IMR-90 (cell line): ENCODE data around the gene NT5DC1.

ENCODE experiments used
- BHLHE40 ChIP-seq: fragments of 150-350 bp; IDR thresholded peaks from 2 replicates; pipeline ENCODE4 v1.6.1; 2016; ENCODE audit warnings: mild to moderate bottlenecking, low read depth, low read length
- CEBPB ChIP-seq: IDR thresholded peaks from 2 replicates; pipeline ENCODE4 v1.6.1; 2012; ENCODE audit warnings: low read depth, low read length, improper control_type of control experiment
- FOS ChIP-seq: fragments of 150-350 bp; IDR thresholded peaks from 2 replicates; pipeline ENCODE4 v1.6.1; 2016; ENCODE audit warnings: low read depth, low read length
- MAFK ChIP-seq: IDR thresholded peaks from 2 replicates; pipeline ENCODE4 v1.6.1; 2012; ENCODE audit warnings: low read depth, low read length, improper control_type of control experiment
- NFE2L2 ChIP-seq: fragments of 150-350 bp; IDR thresholded peaks from 2 replicates; pipeline ENCODE4 v1.6.1; 2016; ENCODE audit warnings: low read depth, mild to moderate bottlenecking, low read length
- POLR2A ChIP-seq: IDR thresholded peaks from 2 replicates; pipeline ENCODE4 v1.6.1; 2012; ENCODE audit warnings: mild to moderate bottlenecking, low read depth, low read length
- RAD21 ChIP-seq: IDR thresholded peaks from 2 replicates; pipeline ENCODE4 v1.6.1; 2012; ENCODE audit warnings: low read length, improper control_type of control experiment
- RCOR1 ChIP-seq: IDR thresholded peaks from 2 replicates; pipeline ENCODE4 v1.6.1; 2012; ENCODE audit warnings: mild to moderate bottlenecking, low read length, improper control_type of control experiment; ENCODE audit not compliant: insufficient replicate concordance
- TF ChIP-seq, protein P1 (sequence below): conservative IDR thresholded peaks from 2 replicates; pipeline ENCODE4 v1.5.1; 2012; ENCODE audit warnings: mild to moderate bottlenecking, low read depth, low read length, improper control_type of control experiment
- TF ChIP-seq, protein P2 (sequence below): fragments of 150-350 bp; IDR thresholded peaks from 2 replicates; pipeline ENCODE4 v1.6.1; 2017; ENCODE audit warnings: mild to moderate bottlenecking, antibody characterized with exemption, low read length, low read depth

DNA sequence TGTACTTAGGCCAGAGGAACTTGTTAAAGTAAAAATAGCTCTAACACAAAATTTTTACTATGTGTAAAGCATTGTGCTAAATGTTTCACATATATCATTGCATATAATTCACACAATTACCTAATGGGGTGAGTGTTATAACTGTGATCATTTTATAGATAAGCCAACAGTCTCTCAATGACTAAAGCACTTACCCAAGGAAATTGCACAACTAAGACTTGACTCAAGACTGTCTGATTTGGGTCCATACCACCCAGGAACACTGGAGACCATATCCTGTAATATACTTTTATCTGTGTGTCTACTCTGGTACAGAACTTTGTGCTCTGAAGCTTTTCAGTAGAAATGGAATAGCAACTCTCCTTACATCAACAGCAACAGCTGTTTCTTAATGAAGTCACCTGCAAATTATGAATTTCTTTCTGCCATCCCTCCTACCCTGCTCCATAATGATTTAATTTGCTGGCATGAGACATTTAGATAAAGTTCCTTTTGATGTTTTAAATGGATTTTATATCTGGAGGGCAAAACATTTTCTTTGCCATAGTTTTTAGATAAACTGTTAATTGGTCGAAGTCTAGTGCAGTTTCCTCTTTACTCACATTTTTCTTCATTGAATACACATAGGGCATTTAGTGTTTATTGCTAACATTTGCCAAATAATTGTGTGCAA, 105.7 kb downstream of the NT5DC1 start:
- no peak for TF ChIP-seq POLR2A
- TF ChIP-seq, protein P1, sequence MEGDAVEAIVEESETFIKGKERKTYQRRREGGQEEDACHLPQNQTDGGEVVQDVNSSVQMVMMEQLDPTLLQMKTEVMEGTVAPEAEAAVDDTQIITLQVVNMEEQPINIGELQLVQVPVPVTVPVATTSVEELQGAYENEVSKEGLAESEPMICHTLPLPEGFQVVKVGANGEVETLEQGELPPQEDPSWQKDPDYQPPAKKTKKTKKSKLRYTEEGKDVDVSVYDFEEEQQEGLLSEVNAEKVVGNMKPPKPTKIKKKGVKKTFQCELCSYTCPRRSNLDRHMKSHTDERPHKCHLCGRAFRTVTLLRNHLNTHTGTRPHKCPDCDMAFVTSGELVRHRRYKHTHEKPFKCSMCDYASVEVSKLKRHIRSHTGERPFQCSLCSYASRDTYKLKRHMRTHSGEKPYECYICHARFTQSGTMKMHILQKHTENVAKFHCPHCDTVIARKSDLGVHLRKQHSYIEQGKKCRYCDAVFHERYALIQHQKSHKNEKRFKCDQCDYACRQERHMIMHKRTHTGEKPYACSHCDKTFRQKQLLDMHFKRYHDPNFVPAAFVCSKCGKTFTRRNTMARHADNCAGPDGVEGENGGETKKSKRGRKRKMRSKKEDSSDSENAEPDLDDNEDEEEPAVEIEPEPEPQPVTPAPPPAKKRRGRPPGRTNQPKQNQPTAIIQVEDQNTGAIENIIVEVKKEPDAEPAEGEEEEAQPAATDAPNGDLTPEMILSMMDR, result no peak
- peak; percentile 68 for TF ChIP-seq CEBPB
- no peak for TF ChIP-seq FOS
- no peak for TF ChIP-seq RCOR1
- no peak for TF ChIP-seq BHLHE40
- TF ChIP-seq MAFK, result no peak
- TF ChIP-seq, protein P2, sequence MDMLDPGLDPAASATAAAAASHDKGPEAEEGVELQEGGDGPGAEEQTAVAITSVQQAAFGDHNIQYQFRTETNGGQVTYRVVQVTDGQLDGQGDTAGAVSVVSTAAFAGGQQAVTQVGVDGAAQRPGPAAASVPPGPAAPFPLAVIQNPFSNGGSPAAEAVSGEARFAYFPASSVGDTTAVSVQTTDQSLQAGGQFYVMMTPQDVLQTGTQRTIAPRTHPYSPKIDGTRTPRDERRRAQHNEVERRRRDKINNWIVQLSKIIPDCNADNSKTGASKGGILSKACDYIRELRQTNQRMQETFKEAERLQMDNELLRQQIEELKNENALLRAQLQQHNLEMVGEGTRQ, result no peak
- no peak for TF ChIP-seq RAD21
- TF ChIP-seq NFE2L2, result no peak
